Activated T-helper 1 cell treated with anti-CD3 and anti-CD28 coated beads, Interleukin-12 subunit alpha, Interleukin-12 subunit beta, Interleukin-2, Interleukin-4 antibody, amounts not matched to agents 30 ng/mL and 10 ng/mL and 1 ng/mL, durations not matched to agents 14 hours and 24 hours and 36 hours (primary cell): Measurements from ENCODE around the gene PLA2G2D. TPM values are rescaled to one million over a fixed set of nuclear protein-coding genes. Genes with fewer than 3 reads are reported as not detected.

Experiments used
- DNase-seq: peaks from one replicate; pipeline ENCODE4 v3.0.0; 2021; ENCODE audit warnings: low spot score
- H3K27ac Mint-ChIP-seq: one replicate; pipeline ENCODE4 v1.8.0; 2021; ENCODE audit warnings: mild to moderate bottlenecking, mixed read lengths
- H3K27me3 Mint-ChIP-seq: one replicate; pipeline ENCODE4 v1.8.0; 2022; ENCODE audit warnings: mild to moderate bottlenecking, moderate library complexity, mixed read lengths; ENCODE audit not compliant: insufficient read depth
- H3K36me3 Mint-ChIP-seq: one replicate; pipeline ENCODE4 v1.8.0; 2021; ENCODE audit warnings: low read depth, mixed read lengths
- H3K4me1 Mint-ChIP-seq: one replicate; pipeline ENCODE4 v1.8.0; 2021; ENCODE audit warnings: low read depth, mixed read lengths
- H3K4me3 Mint-ChIP-seq: one replicate; pipeline ENCODE4 v1.8.0; 2021; ENCODE audit warnings: mild to moderate bottlenecking, moderate library complexity, mixed read lengths
- H3K9me3 Mint-ChIP-seq: one replicate; pipeline ENCODE4 v1.8.0; 2021; ENCODE audit warnings: mixed read lengths
- intact Hi-C: fragments of 100-400 bp; cut with micrococcal nuclease; formaldehyde crosslinking; loops from one replicate; pipeline ENCODE4 v1.15.1; 2024
- total RNA-seq: library from RNA; stranded (reverse); gene quantifications from 2 replicates; pipeline ENCODE4 v1.2.3, GENCODE V29; 2022

The PLA2G2D gene
- total RNA-seq, 1 donor from 2014 or later = not detected

DNA sequence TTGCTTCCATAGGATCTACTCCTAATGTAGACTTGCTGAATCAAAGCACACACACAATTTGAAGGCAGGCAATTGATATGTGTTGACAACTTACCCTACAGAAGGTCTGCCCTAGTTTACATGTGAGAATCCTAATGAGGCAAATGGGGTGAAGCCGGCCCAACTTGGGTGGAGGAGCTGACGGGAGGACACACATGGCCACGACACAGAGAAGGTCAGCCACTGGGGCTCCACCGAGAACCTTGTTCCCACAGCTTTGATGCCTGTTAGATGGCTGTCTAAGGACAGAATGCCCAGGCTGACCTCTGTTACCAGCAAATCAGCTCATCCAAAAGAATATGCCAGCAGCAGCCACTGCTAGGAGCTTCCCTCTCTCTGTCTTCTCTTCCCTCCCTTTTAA lies 1.5 kb upstream of the PLA2G2D start:
- intact Hi-C loops = no loop called here
- DNase-seq = no peak
- Mint-ChIP-seq H3K27ac (no peak overlapping the region), H3K27me3 (peaks cover 7% of the 10 kb centered on the region), H3K9me3 (no peaks in the 10 kb centered on the region), H3K4me3 (no peak overlapping the region), H3K36me3 (no peaks in the 10 kb centered on the region), H3K4me1 (no peaks in the 10 kb centered on the region)

DNA sequence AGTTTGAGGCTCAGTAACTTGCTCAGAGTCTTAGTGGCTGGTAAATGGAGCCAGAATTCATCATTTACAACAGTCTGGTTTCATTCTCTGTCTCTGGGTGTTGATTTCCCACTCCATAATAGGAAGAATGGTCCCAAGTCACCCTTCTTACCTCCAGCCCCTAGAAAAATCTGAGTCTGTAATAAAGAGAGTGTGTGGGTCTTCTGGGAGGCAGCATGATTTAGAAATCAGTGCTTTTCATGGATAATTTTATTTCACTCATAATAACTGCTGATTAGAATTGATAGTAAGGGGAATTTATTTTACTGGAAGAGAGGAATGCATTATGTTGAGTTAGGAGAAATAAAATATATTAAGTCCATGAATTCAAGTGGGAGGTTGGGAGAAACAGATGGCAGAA lies 2.1 kb downstream of the PLA2G2D start:
- DNase-seq = no peak
- peaks cover 4% of the 10 kb centered on the region for H3K27me3 Mint-ChIP-seq
- H3K4me1 Mint-ChIP-seq = no peaks in the 10 kb centered on the region
- no peaks in the 10 kb centered on the region for H3K9me3 Mint-ChIP-seq
- H3K36me3 Mint-ChIP-seq = no peaks in the 10 kb centered on the region
- no peak overlapping the region for H3K4me3 Mint-ChIP-seq
- H3K27ac Mint-ChIP-seq = no peak overlapping the region
- intact Hi-C loops = no loop called here

DNA sequence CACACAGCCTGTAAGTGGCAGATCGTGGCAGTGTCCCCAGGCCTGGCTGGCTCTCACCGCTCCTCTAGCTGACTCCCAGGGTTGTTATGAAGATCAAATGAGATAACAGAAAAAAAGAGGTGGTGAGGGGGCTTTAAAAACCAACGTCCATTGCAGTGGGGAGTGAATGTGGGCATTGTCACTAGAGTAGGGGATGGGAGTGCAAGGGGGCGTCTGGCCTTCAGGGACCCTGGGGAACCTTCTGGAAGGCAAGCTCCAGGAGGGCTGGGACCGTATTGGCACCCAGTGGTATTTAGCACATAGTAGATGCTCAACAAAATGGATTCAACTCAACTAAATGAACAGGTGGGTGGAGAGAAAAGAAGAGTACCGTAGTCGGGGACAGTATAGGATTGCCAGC lies 3.4 kb downstream of the PLA2G2D start:
- Mint-ChIP-seq H3K27ac (no peak overlapping the region), H3K36me3 (no peaks in the 10 kb centered on the region), H3K4me3 (no peak overlapping the region), H3K4me1 (no peaks in the 10 kb centered on the region), H3K27me3 (peaks cover 4% of the 10 kb centered on the region), H3K9me3 (no peaks in the 10 kb centered on the region)
- DNase-seq = no peak
- intact Hi-C loops = no loop called here

DNA sequence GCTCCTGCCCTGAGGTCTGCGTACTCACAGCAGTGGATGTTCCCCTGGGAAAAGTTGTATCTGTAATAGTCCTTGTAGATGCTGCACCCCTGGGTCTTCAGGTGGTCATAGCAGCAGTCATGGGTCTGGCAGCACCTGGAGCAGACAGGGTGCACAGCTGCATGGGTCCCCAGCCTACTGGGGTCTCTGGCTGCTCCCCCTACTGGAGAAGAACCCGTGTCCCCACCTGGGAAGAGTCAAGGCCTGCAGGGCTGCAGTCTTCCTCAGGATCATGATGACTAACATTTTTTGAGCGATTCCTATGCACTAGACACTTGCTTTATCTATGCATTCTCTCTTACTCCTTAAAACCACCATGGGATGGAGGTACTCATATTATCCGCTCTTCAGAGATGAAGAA lies 3.9 kb downstream of the PLA2G2D start:
- no peaks in the 10 kb centered on the region for H3K4me1 Mint-ChIP-seq
- DNase-seq = no peak
- H3K4me3 Mint-ChIP-seq = no peak overlapping the region
- peaks cover 4% of the 10 kb centered on the region for H3K27me3 Mint-ChIP-seq
- H3K9me3 Mint-ChIP-seq = no peaks in the 10 kb centered on the region
- intact Hi-C loops = no loop called here
- H3K36me3 Mint-ChIP-seq = no peaks in the 10 kb centered on the region
- H3K27ac Mint-ChIP-seq = no peak overlapping the region

DNA sequence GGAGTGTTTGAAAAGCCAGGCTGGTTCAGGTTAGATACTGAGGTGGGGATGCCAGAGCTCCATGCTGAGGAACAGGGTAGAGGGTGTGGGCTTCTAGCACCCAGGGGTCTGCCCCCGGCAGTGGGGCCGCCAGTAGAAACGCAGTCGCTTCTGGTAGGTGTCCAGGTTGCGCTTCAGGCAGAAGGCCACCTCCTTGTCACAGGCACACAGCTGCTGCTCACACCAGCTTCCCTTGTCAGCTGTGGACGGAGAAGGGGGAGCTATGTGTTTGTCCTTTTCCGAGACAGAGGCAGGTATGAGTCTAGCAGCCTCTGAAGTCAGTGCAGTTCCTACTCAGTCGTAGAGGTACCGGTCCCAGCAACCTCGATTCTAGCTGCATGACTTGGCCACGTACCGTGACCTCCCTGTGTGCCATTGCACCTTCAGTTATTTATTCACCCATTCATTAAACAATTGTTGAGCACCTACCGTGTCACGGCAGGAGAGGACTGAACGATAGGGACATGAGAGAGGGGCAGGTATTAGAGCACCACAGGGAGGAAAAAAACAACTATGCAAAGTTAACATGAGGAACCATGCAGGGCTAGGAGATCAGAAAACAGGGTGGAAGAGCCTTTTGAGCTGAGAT lies 5.2 kb downstream of the PLA2G2D start:
- intact Hi-C loops = no loop called here
- H3K27me3 Mint-ChIP-seq = peaks cover 4% of the 10 kb centered on the region
- no peaks in the 10 kb centered on the region for H3K4me1 Mint-ChIP-seq
- no peak for DNase-seq
- no peaks in the 10 kb centered on the region for H3K9me3 Mint-ChIP-seq
- H3K4me3 Mint-ChIP-seq = no peak overlapping the region
- H3K36me3 Mint-ChIP-seq = no peaks in the 10 kb centered on the region
- H3K27ac Mint-ChIP-seq = no peak overlapping the region

DNA sequence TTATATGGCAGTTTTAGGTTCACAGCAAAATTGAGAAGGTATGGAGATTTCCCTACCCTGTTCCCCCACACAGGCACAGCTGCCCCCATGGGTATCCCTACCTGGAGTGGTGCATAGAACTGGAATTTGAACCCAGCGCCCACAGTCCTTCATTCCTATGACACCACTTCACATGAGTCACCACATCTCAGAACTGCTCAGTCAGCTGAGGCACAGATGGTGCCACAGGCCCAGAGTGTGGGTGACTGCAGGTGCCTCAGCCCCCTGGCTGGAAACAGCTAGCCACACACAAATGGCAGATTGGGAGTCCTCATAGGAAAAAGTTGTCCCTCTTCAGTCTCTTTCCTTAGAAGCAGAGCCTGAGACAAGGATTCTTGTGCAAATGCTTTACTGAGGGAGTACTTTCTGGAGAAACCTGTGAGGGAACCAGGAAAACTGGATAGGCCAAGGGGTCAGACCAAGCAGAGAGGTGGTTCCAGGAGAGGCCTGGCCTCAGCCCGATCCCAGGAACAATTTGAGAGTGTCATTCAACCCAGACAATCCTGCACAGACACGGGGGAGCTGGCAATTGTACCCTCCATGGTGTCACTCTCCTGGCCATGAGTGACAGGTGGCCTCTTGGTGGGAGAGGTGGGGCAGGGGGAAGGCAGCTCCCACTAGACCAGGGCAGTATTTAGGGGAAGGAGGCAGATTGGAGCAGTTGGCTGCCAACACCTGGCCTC lies 6.9 kb downstream of the PLA2G2D start:
- Mint-ChIP-seq H3K9me3 (no peaks in the 10 kb centered on the region), H3K4me1 (no peaks in the 10 kb centered on the region), H3K27me3 (peaks cover 4% of the 10 kb centered on the region), H3K4me3 (no peak overlapping the region), H3K27ac (no peak overlapping the region), H3K36me3 (no peaks in the 10 kb centered on the region)
- no peak for DNase-seq
- intact Hi-C loops = no loop called here

DNA sequence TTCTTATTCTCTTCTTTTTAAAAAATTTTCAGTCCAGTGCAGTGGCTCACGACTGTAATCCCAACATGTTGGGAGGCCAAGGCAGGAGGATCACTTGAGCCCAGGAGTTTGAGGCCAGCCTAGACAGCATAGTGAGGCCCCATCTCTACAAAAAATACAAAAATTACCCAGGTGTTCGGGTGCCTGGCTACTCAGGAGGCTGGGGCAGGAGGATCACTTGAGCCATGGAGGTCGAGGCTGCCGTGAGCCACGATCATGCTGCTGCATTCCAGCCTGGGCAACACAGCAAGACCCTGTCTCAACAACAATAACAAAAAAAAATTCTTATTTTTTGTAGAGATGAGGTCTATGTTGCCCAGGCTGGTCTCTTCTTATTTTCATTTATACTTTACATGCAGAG lies 7.9 kb downstream of the PLA2G2D start:
- H3K27ac Mint-ChIP-seq = no peak overlapping the region
- H3K4me3 Mint-ChIP-seq = no peak overlapping the region
- H3K27me3 Mint-ChIP-seq = peaks cover 4% of the 10 kb centered on the region
- no peaks in the 10 kb centered on the region for H3K9me3 Mint-ChIP-seq
- no peak for DNase-seq
- H3K36me3 Mint-ChIP-seq = no peaks in the 10 kb centered on the region
- intact Hi-C loops = no loop called here
- H3K4me1 Mint-ChIP-seq = no peaks in the 10 kb centered on the region

DNA sequence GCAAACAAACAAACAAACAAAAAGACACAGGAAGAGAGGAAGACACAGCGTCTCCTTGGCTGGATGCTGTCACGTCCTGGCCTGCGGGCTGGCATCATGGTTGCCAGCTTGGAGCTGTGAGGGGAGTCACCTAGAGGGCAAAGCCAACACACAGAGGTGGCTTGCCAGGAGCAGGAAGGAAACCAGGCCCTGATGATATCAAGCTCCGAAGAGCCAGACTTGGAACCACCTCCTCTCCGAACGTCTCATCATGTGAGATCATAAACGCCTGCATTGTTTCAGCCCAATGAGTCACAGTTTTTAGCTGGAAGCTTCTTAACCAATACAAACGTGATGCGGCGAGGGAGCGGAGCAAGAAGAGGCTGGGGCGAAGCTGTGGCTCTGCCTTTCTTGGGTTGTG lies 8.7 kb downstream of the PLA2G2D start:
- no peaks in the 10 kb centered on the region for H3K9me3 Mint-ChIP-seq
- no peak overlapping the region for H3K27ac Mint-ChIP-seq
- DNase-seq = no peak
- no peaks in the 10 kb centered on the region for H3K4me1 Mint-ChIP-seq
- no peak overlapping the region for H3K4me3 Mint-ChIP-seq
- intact Hi-C loops = no loop called here
- peaks cover 4% of the 10 kb centered on the region for H3K27me3 Mint-ChIP-seq
- no peaks in the 10 kb centered on the region for H3K36me3 Mint-ChIP-seq

DNA sequence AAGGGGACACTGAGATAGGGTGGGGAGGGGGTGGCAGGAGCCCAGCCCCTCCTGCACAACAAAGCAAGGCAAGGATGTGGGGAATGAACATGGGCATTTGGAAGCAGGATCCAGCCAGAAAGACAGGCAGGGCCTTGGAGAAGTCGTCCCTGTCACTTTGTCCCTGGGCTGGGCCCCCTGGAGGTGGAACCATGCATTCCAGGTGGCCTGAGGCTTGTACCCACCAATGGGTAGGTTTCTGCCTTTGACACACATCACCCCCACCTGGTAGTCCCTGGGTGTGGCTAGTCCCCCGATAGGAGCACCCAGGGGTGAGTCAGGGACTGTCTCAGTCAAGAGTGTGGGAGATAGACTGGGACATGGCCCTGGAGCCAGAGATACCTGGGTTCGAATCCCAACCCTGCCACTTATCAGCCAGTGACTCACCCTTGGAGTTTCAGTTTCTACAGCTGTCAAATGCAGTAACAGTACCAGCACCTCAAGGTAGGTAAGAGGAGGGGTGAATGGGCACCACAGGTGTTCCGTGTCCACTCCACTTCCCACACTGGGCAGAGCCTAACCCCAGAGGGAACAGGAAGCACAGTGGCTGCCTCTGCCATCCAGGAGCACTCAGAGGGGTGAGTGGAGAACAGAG lies 10.0 kb downstream of the PLA2G2D start:
- Mint-ChIP-seq H3K36me3 (no peaks in the 10 kb centered on the region), H3K27ac (no peak overlapping the region), H3K4me3 (no peak overlapping the region), H3K9me3 (no peaks in the 10 kb centered on the region), H3K4me1 (no peaks in the 10 kb centered on the region), H3K27me3 (peaks cover 2% of the 10 kb centered on the region)
- intact Hi-C loops = no loop called here
- no peak for DNase-seq

DNA sequence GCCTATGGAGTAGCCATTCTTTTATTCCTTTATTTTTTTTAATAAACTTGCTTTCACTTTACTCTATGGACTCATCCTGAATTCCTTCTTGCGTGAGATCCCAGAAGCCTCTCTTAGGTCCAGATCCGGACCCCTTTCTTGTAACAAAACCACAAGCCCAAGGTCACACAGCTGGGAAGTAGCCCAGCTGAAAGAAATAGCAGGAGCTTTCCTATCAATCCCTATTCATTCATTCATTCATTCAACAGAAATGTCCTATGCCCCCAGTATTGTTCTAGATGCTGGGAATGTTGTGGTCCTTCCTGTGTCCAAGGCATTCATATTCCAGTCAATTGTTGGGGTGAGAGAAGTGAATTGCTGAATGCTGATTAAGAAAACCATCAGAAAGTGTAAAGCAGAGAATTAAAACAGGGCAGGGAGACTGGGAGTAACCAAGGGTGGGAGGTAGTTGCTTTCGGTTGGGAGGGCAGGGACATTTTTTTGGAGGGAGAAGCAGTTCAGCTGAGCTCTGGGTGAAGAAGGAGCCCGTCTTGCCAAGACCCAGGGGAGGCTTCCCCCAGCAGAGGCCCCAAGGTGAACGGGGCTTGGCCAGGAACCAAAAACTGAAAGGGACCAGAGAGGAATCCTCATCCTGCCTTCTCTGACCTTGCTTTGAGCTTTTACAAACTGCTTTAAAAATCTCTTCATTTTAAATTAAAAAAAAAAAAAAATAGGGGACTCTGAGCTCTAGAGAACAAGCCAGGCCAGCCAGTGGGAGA lies 10.8 kb downstream of the PLA2G2D start:
- DNase-seq = no peak
- H3K9me3 Mint-ChIP-seq = no peaks in the 10 kb centered on the region
- H3K4me3 Mint-ChIP-seq = no peak overlapping the region
- no peak overlapping the region for H3K27ac Mint-ChIP-seq
- intact Hi-C loops = no loop called here
- H3K36me3 Mint-ChIP-seq = no peaks in the 10 kb centered on the region
- H3K27me3 Mint-ChIP-seq = peaks cover 3% of the 10 kb centered on the region
- no peaks in the 10 kb centered on the region for H3K4me1 Mint-ChIP-seq

DNA sequence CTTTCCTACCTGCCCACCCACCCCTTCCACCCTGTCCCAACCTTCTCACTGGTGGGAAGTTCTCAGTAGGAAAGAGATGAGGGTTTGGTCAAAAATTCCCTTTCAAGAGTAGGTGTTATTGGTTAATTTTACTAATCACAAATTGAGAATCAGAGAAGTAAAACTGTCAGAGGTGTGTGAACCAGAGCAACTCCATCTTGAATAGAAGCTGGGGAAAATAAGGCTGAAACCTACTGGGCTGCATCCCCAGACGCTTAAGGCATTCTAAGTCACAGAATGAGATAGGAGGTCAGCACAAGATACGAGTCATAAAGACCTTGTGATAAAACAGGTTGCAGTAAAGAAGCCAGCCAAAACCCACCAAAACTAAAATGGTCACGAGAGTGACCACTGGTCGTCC lies 11.5 kb downstream of the PLA2G2D start:
- H3K27me3 Mint-ChIP-seq = peaks cover 4% of the 10 kb centered on the region
- intact Hi-C loops = no loop called here
- H3K36me3 Mint-ChIP-seq = no peaks in the 10 kb centered on the region
- H3K4me3 Mint-ChIP-seq = no peak overlapping the region
- H3K9me3 Mint-ChIP-seq = no peaks in the 10 kb centered on the region
- no peak overlapping the region for H3K27ac Mint-ChIP-seq
- no peaks in the 10 kb centered on the region for H3K4me1 Mint-ChIP-seq
- no peak for DNase-seq

DNA sequence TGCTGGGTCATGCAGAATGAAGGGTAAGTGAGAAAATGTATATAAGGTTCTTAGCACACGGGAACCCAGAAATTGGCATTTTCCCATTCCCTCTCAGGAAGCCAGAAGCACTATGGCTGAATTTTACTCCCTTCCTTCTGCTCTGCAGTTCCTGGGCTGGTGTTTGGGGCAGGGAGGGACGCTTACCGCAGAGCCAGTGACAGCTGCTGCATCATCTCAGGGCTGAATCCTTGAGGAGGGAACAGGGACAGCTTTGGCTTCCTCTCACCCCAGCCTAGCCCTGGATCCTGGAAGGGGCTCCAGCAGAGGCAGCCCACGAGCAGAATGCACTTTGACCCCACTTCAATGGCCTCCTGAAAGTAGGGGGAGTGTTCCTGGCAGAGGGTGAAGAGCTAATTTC lies 12.0 kb downstream of the PLA2G2D start:
- no peak for DNase-seq
- H3K4me3 Mint-ChIP-seq = no peak overlapping the region
- H3K36me3 Mint-ChIP-seq = no peaks in the 10 kb centered on the region
- H3K27ac Mint-ChIP-seq = no peak overlapping the region
- intact Hi-C loops = no loop called here
- no peaks in the 10 kb centered on the region for H3K4me1 Mint-ChIP-seq
- H3K27me3 Mint-ChIP-seq = peaks cover 4% of the 10 kb centered on the region
- no peaks in the 10 kb centered on the region for H3K9me3 Mint-ChIP-seq

DNA sequence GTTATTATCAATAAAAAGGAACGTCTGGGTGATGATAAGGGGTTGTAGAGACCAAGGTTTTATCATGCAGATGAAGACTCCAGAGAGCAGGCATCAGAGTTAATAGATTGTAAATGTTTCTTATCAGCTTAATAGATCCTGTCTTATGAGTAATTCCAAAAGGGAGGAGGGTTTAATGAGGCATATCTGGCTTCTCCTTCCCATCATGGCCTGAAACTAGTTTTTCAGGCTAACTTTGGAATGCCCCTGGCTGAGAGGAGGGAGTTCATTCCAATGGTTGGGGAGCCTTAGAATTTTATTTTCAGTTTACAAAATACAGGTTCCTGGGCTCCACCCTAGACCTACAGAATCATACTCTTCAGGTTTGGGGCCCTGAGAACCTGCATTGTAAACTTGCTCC lies 13.5 kb downstream of the PLA2G2D start:
- intact Hi-C loops = no loop called here
- Mint-ChIP-seq H3K27me3 (peaks cover 4% of the 10 kb centered on the region), H3K36me3 (no peaks in the 10 kb centered on the region), H3K9me3 (no peaks in the 10 kb centered on the region), H3K27ac (no peak overlapping the region), H3K4me1 (no peaks in the 10 kb centered on the region), H3K4me3 (no peak overlapping the region)
- DNase-seq = no peak
